Activated CD8-positive, alpha-beta memory T cell treated with anti-CD3 and anti-CD28 coated beads, Interleukin-2, amount 50 U/mL, for 48 hours (primary cell): ENCODE measurements around the gene ZNF679.
A peak's percentile ranks its signal among the peaks of the same experiment; 100 is the strongest.
"Not testable (repeated sequence)": the region's sequence is repeated elsewhere in the genome, so short reads cannot be mapped to it uniquely, and the experiment has no call there.

Experiments
- DNase-seq: peaks from one replicate; pipeline ENCODE4 v3.0.0-alpha.2; 2020

Gene ZNF679

DNA sequence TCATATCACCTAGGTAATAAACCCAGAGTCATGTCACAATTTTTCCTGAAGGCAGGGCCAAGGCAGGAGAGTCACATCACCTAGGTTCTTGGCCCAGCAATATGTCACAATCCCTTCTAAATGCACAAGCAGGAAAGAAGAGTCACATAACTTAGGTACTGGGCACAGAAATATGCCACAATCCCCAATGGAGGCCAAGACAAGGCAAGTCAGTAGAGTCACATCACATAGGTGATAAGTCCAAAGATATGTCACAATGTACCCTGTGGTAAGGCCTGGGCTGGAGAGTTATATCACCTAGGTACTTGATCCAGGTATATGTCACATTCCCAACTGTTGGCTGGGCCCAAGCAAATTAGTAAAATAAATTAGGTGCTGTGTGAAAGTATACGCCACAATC, at the start of gene ZNF679:
ZNF679 (plus strand) TSS at position 301 of the 400 bp plus-strand sequence. CDS start 20,644 bp downstream, outside the sequence.
- not testable (repeated sequence) for DNase-seq

DNA sequence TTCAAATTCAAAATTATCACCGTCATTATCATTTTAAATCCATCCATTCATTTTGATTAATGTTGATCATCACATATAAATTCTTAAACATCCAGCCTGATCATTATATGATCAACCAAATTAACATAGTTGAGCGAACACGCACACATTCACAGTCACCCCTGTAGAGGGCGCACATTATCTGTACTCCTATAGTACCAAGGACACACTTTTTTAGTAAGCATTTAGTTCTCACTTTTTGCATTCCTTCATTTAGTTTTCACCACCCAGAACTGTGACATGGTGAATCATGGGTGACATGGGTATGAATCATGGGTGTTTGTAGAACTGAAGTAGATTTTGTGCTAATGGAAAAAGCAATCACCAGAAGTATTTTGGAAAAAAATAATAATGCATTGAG, 47.3 kb upstream of the ZNF679 start:
- DNase-seq: no peak

DNA sequence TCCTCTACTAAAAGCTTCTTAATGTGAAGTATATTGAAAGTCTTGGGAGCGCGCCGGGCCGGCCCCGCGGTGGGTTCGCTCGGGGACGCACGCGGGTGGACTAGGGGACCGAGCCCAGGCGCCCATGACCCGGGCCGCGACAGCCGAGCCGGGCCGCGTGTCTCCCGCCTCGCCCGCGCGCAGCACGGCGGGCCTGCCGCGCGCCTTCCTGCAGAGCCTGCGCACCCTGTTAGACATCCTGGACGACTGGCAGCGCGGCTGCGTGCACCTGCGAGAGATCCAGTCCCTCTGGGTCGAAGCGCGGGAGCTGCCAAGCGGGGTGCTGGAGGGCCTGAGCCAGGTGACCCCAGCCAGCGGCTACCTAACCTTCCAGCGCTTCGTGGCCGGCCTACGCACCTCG, 46.7 kb upstream of the ZNF679 start:
- no peak for DNase-seq

DNA sequence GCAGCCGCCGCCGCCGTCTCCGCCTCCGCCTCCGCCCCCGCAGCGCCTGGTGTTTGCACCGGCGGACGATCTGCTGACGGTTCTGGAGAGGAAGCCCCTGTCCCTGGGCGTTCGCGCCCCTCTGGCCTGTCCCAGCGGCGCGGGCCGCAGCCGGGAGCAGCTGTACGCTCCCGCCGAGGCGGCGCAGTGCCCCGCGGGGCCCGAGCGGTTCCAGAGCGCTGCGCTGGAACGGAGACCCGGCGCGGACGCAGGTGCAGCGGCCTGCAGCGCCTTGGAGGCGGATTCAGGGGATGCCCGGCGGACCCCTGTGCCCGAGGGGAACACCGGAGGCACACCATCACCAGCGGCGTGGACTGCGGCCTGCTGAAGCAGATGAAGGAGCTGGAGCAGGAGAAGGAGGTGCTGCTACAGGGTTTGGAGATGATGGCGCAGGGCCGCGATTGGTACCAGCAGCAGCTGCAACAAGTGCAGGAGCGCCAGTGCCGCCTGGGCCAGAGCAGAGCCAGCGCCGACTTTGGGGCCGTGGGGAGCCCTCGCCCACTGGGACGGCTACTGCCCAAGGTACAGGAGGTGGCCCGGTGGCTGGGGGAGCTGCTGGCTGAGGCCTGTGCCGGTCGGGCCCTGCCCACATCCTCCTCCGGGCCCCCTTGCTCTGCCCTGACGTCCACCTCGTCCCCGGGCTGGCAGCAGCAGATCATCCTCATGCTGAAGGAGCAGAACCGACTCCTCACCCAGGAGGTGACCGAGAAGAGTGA, 46.1 kb upstream of the ZNF679 start:
- no peak for DNase-seq

DNA sequence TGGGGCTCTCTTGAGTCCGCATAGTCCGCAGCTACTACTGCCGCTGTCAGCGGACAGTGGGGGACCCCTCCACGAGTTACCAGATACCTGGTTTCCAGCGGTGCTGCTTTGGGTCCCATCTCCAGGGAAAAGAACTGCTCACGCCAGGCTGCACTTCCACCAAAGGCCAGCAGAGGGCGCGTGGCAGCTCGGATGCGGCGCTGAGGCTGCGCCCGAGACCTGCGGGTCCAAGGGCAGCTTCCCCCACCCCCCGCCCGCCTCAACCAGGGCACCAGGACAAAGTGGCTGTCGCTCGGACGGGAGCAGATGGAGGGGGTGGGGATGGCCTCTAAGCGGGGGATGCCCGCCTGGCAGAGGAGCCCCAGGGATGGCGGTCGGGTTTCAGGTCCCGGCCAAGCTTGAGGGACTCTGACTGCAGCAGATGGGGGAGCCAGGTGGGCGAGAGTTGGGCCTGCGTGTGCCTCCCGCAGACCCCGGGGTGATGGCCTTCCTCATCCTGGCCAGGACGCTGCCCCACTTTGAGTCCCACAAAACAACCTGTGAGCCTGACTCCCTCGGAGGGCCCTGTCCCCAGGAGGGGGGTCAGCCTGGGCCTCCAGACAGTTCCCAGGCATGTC, 45.0 kb upstream of the ZNF679 start:
- DNase-seq: peak; percentile 84

GRCh38 chr7:64183827-64184372, 44.4 kb upstream of the ZNF679 start:
- no peak for DNase-seq

DNA sequence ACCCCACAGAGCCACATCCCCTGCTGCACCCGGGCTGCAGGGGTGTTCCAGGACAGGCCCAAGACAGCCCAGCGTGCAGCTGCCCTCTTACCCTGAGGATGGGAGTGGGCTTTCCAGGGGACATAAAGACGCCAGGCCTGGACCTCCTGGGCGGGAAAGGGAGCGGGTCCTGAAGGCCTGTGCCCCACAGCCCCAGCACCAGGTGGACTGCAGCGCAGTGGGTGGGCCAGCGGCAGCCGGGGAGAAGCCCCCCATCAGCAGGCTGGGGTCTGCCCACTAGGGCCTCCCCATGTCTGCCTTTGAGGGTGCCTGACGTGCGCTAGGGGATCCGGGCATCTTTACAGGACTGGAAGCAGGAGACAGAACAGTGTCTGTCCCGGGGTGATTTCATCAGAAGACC, 43.9 kb upstream of the ZNF679 start:
- no peak for DNase-seq

DNA sequence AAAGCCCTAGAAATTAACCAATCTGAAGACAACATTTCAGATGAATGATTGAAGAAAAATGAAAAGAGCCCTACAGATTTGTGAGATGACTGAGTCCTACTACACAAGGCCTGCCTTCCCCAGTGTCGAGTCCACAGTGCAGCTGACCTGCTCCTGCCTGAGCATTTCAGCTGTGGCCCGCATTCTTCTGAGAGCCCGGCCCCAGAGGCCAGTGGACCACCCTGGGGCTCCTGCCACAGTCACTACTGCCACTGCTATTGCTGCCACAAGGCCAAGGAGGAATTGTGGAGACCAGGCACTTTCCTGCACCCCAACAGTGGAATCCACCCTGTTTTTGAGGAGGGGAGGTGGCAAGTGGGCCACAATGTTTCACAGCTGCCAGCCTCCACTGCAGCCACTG, 40.9 kb upstream of the ZNF679 start:
- DNase-seq: no peak

DNA sequence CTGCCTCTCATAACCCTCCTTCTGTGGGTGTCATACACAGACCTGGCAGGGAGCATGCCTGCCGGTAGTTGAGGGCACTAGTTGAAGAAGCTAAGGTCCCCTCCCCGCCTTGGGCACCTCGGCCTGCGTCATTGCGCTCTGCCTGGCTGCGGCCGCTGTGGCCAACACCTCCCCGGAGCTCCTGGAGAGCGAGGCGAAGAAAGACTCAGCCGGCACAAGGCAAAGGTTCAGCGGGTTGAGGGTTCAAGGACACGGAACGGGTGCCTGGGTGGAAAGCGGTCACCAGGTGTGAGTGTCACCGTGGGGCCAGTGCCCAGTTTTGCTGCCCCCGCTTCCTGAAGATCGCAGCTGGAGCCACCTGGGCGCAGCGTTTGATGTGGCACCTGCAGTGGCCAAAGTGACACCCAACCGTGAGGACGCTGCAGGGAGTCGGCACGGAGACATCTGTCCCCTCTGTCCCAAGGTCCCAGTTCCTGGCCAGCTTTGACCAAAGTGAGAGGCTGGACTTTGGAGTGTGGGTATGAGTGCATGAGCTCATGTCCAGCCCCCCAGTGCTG, 36.0 kb upstream of the ZNF679 start:
- no peak for DNase-seq

- DNase-seq: no peak
These were observed 35.5 kb upstream of the ZNF679 start for GRCh38 chr7:64192775-64193174.

GRCh38 chr7:64206903-64207302, 21.4 kb upstream of the ZNF679 start, which contains the start of gene ZNF735:
Gene ZNF735, plus strand, starts transcription at chr7:64207203. Its CDS starts 0 bp downstream, at chr7:64207203.
- DNase-seq: no peak

GRCh38 chr7:64219710-64220298, 8.5 kb upstream of the ZNF679 start:
- DNase-seq: not testable (repeated sequence)

DNA sequence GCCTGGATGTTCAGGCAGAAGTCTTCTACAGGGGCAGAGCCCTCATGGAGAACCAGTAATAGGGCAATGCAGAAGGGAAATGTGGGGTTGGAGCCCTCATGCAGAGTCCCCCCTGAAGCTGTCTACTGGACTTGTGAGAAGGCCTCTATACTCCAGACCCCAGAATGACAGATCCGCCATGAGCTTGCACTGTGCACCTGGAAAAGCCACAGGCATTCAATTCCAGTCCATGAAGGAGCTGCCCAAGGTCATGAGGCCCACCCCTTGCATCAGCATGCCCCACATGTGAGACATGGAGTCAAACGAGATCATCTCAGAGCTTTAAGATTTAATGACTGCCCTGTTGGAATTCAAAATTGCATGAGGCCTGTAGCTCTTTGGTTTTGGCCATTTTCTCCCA, 4.9 kb upstream of the ZNF679 start:
- DNase-seq: no peak

- no peak for DNase-seq
These were observed 38.2 kb downstream of the ZNF679 start for GRCh38 chr7:64266341-64266919.

GRCh38 chr7:64277630-64278029, 49.4 kb downstream of the ZNF679 start:
- DNase-seq: no peak

GRCh38 chr7:64294701-64295420, 66.6 kb downstream of the ZNF679 start:
- no peak for DNase-seq

DNA sequence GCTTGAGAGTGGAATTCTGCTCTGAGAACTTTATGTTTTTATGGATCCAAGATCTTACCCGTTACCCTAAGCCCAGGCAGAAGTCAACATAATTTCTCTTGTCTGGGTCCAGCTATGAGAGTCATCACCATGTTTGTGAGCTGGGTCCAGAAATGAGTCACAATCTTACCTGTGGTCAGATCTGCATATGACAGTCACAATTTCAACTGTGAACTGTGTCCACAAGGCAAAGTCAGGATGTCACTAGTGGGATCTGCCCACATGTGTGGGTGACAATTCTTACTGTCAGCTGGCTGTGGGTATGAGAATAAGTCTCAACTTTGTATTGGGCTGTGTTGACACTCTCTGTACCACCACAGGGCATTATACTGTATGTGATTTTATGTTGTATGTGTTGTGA, 69.1 kb downstream of the ZNF679 start:
- not testable (repeated sequence) for DNase-seq

- DNase-seq: no peak
These were observed 72.5 kb downstream of the ZNF679 start for GRCh38 chr7:64300641-64301405.

- DNase-seq: peak; percentile 89
These were observed 79.2 kb downstream of the ZNF679 start for GRCh38 chr7:64307254-64308015.

DNA sequence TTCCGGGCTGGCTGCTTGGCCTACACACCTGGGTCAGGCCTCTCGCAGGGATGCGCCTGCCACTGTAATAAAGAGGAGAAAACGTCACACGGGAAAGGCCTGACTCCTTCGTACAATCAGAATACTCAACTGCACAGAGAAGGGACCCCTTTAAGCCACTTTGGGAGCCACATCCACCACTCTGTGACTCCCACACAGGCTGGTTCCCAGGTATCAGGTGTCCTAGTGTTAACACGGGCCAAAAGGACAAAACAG, 79.7 kb downstream of the ZNF679 start:
- DNase-seq: peak; percentile 54

DNA sequence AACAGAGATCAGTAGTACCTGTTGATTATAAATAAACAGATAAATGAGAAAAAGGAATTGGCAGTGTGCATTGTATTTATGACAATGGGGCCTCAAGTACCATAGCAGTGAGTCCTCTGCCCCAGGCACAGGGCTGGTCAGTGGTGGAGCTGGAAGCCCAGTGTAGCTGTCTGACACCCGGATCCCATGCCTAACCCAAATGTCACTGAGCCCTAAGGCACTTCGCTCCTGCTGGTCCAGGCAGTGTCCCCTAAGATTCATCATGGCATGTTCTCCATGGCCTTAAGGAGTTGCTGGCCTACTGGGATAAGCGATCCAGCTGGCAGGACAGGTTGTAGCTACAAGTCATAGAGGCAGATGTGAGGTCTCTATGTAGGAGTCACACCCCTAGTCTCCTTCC, 82.2 kb downstream of the ZNF679 start:
- DNase-seq: no peak
